ENCODE measurements around the gene CCL28.

The CCL28 gene

DNA sequence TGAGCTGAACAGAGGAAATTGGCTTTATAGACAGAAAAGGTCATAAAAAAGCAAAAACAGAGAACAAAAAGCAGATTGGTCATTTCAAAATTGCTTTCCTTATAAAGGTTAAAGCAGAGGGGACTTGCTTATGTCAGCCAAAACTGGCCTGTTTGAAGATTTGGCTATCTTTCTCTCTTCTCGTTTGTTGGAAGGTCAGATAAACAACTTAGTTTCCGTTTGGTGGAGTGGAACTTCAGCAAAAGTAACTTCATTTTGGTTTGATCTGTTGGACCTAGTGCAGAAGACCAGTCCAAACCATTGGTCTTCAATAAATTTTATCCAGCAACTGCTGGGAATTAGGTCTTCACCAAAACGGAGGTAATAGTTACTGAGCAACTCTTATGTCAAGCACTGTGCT is 53.9 kb downstream of the CCL28 start:
- no peak for DNase-seq (ENCODE audit: low spot score)

DNA sequence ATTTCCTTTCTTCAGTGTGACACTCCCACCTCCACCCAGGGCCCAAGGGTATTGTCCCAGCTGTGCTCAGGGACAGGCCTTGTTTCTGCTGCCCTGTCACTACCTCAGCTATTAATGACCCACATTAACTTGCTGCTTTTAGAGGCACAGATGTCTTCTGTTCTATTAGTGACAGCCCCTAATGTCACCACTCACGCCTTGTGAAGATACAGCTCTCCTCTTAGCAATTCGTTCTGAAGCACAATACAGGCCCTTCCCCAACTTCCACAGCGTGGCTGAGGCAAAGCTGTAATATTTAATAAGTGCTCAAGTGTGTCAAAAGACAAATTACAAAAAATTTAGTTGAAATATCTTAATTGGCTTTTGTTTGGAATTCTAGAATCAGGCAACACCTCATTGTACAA is 54.3 kb downstream of the CCL28 start:
- DNase-seq (ENCODE audit: low spot score), result no peak

DNA sequence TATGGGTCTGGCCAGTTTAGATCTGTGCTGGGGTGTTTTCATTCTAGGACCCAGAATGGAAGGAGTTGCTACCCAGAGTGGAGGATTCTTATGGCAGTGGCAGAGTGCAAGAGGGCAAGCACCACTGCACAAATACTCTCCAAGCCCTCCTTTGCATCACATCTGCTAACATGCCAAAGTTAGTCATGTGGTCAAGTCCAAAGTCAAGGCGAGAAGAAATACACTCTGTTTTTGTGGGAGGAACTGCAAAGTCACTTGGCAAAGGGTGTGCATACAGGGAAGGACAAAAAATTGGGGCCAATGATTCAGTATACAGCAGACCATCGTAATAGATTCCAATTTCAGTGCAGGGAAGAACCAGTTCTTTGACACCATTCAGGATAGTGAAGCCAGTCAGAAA is 55.1 kb downstream of the CCL28 start:
- DNase-seq (ENCODE audit: low spot score), result no peak

DNA sequence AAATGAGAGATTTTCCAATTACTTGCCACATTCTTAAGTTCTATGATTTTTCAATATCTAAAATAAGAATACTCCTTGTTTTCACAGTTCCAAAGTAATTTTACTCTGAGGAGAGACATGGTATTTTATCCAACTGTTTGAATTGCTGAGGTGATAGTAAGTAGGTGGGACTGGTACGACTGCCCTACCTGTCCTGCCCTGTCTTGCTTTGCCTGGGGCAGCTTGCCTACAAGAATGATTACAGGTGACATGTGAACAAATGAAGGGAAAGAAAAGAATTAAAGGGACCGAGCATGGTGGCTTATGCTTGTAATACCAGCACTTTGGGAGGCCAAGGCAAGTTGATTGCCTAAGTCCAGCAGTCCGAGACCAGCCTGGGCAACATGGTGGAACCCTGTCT is 57.4 kb downstream of the CCL28 start:
- no peak for DNase-seq (ENCODE audit: low spot score)

DNA sequence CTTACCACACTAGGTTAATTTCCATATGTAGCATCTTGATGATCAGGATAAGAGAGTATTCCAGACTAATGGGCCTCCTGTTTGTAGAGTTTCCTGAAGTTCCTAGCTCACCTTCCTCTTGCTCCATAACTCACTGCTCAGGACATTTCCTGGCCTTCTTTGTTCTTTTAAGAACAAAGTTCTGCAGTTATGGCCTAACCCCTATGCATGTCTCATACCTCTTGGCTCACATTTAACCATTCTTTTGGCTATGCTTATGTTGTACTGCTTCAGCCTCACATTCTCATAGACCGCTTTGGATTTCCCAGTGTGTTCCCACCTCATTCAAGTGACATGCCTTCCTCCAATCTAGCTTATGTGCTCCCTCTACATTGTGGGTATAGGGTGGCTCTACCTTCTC is 58.5 kb downstream of the CCL28 start:
- no peak for DNase-seq (ENCODE audit: low spot score)

DNA sequence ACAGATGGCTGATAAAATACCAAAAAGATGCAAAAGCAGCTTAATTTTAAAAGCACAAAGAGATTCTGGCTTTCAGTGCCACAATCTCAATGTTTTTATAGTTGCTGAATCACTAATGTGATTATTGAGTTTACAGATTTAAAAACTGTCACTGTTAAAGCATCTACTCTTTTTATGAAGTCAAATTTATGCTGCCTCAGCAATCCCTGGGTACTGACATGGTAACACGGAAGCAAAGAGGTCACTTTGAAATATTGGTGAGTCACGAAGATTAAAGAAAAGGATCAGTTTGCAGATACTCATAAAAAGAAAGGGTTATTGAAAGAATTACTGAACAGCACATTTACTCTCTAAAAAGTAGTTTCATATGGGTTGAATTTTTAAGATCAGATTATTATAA is 59.3 kb downstream of the CCL28 start:
- DNase-seq (ENCODE audit: low spot score), result no peak

DNA sequence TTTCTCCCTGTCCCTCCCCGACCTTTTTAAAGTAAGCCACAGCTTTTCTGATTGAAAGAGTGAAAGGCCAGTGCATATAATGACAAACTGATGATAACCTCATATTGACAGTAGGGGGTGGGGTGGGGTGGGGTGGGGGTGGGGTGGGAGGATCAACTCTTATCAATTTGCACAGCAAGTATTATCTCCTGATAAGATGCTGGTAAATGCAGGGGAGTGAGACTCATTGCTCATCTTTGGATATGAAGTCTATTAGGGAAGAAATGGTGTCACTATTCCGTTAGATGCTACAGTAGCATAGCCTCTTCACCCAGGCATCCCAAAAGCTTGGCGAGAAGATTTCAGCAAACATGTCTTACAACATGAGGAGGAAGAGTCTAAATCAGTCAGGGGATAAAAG is 60.1 kb downstream of the CCL28 start:
- DNase-seq (ENCODE audit: low spot score), result no peak

DNA sequence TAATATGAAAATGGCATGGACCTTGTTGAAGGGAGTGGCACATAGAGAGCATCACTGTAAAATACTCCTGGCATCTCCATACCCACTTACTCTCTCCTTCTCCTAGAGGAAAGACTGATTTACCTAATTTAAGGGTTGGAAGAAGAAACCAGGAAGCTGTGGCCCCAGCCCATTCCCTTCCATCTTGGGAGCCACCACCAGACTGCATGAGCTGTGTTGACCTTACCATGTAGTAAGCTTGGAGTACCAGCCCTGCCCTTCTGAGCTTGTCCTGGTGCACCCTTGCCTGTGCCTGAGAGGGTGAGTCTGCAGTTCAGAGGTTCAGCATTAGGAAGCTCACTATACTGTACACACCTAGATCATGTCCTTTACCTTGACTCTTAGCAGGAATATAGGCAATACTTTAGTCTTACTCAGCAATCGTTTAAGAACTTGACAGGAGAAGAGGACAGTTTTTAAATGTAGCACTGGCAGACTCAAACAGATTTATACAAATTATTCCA is 63.3 kb downstream of the CCL28 start:
- DNase-seq (ENCODE audit: low spot score), result no peak

DNA sequence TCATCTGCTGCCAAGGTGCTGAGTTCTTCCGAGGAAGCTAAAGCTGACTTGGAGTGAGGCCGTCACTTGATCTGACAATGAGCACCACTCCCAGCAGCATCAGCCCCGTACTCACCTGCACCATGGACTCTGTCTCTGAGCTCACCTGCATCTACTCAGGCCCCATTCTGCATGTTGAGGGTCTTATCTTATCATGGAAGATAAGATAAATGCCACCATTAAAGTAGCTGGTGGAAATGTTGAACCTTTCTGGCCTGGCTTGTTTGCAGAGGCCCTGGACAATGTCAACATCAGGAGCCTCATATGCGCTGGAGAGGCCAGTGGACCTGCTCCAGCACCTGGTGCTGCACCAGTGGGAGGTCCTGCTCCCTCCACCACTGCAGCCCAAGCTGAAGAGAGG is 64.0 kb downstream of the CCL28 start:
- DNase-seq (ENCODE audit: low spot score), result peak; percentile 23

DNA sequence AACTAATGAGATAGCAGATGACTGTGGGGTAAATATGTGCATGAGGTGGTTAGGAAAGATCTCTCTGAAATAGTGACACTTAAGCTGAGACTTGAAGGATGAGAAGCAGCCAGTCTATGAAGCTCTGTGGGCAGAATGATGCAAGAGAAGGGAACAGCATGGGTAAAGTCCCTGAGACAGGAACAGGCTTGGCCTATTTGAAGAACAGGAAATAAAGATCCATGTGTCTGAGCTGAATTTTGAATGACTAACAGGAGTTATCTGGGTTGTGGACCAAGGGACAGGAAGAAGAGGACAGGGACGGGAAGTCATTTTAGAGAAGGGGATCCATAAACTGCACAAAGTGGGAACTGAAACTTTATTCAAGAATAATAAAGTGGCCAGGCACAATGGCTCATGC is 73.3 kb downstream of the CCL28 start:
- no peak for DNase-seq (ENCODE audit: low spot score)

DNA sequence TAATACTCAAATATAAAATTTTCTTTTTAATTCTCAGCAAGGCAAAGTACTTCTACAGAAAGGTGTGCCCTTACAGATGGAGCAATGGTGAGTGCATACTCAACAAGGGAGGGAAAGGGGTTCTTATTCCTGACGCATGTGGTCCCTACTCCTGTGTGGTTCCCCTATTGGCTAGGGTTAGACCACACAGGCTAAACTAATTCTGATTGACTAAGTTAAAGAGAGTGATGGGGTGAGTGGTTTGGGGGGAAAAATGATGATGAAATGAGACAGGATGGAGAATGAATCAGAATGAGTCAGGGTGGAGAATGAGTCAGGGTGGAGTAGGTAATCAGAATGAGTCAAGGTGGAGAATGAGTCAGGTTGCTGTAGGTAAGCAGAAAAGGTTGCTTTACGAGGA is 76.0 kb downstream of the CCL28 start:
- DNase-seq (ENCODE audit: low spot score), result no peak

DNA sequence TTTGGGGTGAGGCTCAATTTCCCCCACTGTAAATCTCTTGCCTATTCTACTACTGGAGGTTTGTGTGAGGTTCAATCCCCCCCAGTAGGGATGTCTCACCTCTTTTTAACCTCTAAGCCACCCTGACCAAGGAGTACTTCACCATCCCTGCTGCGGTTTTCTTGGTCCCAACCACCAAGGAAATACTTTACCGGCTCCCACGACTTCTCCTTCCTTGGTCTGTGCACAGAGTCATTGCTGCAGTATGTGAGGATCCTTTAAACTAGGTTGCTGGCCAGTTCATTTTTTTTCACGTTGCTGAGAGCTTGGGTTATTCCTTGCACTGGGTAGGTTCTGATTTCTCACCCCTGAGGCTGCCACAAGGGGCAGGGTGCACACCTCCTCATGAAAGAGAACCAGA is 76.5 kb downstream of the CCL28 start:
- DNase-seq (ENCODE audit: low spot score), result no peak

DNA sequence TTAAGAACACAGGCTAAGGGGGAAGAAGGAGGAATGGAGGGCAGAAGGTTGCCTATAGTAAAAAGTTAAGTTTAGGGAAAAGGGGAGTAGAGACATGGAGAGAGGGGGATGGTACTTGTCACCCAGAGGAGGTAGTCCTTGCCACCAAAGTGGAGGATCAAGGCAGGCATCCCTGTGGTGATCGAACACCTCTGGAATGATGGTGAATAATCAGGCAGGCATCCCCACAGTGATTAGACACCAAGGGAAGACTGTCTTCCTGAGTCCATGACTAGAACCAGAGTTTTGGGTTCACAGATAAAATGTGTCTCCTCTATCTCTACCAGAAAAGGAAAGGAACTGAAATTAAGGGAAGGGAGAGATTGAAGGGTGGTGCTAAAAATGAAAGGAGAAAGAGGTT is 79.8 kb downstream of the CCL28 start:
- DNase-seq (ENCODE audit: low spot score), result no peak
